Activated naive CD8-positive, alpha-beta T cell treated with anti-CD3 and anti-CD28 coated beads, Interleukin-2, amount 50 U/mL, for 16 hours (primary cell): ENCODE measurements around the gene CRTC1.

Experiments used
- DNase-seq: peaks from one replicate; pipeline ENCODE4 v3.0.0-alpha.2; 2020; ENCODE audit warnings: low read depth, low spot score

Gene CRTC1

GRCh38 chr19:18783958-18784785 lies 100.7 kb downstream of the CRTC1 start:
- DNase-seq = no peak

GRCh38 chr19:18784786-18785120 lies 101.3 kb downstream of the CRTC1 start:
- DNase-seq = no peak

- peak; percentile 37 for DNase-seq
Observed at GRCh38 chr19:18785179-18786124, 102.0 kb downstream of the CRTC1 start.

GRCh38 chr19:18788529-18789421 lies 105.3 kb downstream of the CRTC1 start:
- DNase-seq = no peak

GRCh38 chr19:18789422-18789869 lies 106.0 kb downstream of the CRTC1 start:
- no peak for DNase-seq

GRCh38 chr19:18789883-18790565 lies 106.5 kb downstream of the CRTC1 start:
- no peak for DNase-seq

- DNase-seq = no peak
Observed at GRCh38 chr19:18790566-18791314, 107.3 kb downstream of the CRTC1 start, which contains the start of gene COMP. COMP (minus strand) TSS chr19:18791305; CDS start chr19:18791269, 36 bp downstream.

- DNase-seq = no peak
Observed at GRCh38 chr19:18791315-18791678, 107.8 kb downstream of the CRTC1 start.

- DNase-seq = no peak
Observed at GRCh38 chr19:18792661-18793060, 109.2 kb downstream of the CRTC1 start.

- DNase-seq = no peak
Observed at GRCh38 chr19:18793144-18794028, 109.9 kb downstream of the CRTC1 start.

GRCh38 chr19:18794029-18794313 lies 110.5 kb downstream of the CRTC1 start:
- DNase-seq = no peak

- no peak for DNase-seq
Observed at GRCh38 chr19:18794692-18795091, 111.2 kb downstream of the CRTC1 start.

- no peak for DNase-seq
Observed at GRCh38 chr19:18795540-18795939, 112.1 kb downstream of the CRTC1 start.

- DNase-seq = no peak
Observed at GRCh38 chr19:18796239-18796638, 112.8 kb downstream of the CRTC1 start.

GRCh38 chr19:18798384-18799352 lies 115.2 kb downstream of the CRTC1 start:
- no peak for DNase-seq

GRCh38 chr19:18799389-18799970 lies 116.0 kb downstream of the CRTC1 start:
- DNase-seq = no peak

- no peak for DNase-seq
Observed at GRCh38 chr19:18800079-18800478, 116.6 kb downstream of the CRTC1 start.

GRCh38 chr19:18800636-18801035 lies 117.2 kb downstream of the CRTC1 start:
- no peak for DNase-seq
